Ovary (tissue), 9 donors: Measurements from ENCODE around the gene KIF22. TPM values are rescaled to one million over a fixed set of nuclear protein-coding genes. Genes with fewer than 3 reads are reported as not detected.

Source experiments
- DNase-seq, 5 donors: peaks; one replicate each; pipeline ENCODE4 v3.0.0-alpha.2; 2019 to 2020
- H3K27ac ChIP-seq, 2 donors: fragments of 200-600 bp; one replicate each; pipeline versions ENCODE4 v1.5.1 to v1.8.0; 2019 to 2022
- H3K27me3 ChIP-seq: fragments of 200-600 bp; one replicate; pipeline ENCODE4 v1.8.0; 2022
- H3K36me3 ChIP-seq: fragments of 200-600 bp; sonication (generic); one replicate; pipeline ENCODE4 v1.5.1; 2019
- H3K4me1 ChIP-seq: one replicate; pipeline ENCODE4 v1.8.1; 2013; ENCODE audit warnings: mild to moderate bottlenecking, moderate library complexity; ENCODE audit not compliant: insufficient read depth
- H3K4me3 ChIP-seq: fragments of 200-600 bp; sonication (generic); one replicate; pipeline ENCODE4 v1.5.1; 2017
- H3K9me3 ChIP-seq, 2 donors: fragments of 200-600 bp in 1 of 2; sonication (generic) in 1 of 2; one replicate each; pipeline versions ENCODE4 v1.5.1 to v1.8.1; 2013 to 2019; ENCODE audit warnings: mild to moderate bottlenecking in 1 of 2, moderate library complexity in 1 of 2
- CTCF ChIP-seq, 3 donors: fragments of 450-650 bp in 2 of 3; fragments of 200-600 bp in 1 of 3; IDR thresholded peaks; one replicate each; pipeline versions ENCODE4 v1.5.1 to v1.8.0; 2016 to 2022; ENCODE audit warnings: antibody characterized with exemption in 3 of 3, mild to moderate bottlenecking in 1 of 3
- EP300 ChIP-seq: sonication (generic); formaldehyde crosslinking; IDR thresholded peaks from one replicate; pipeline ENCODE4 v1.6.1; 2017; ENCODE audit warnings: antibody characterized with exemption
- POLR2A ChIP-seq: fragments of 450-650 bp; IDR thresholded peaks from one replicate; pipeline ENCODE4 v1.6.1; 2017; ENCODE audit warnings: antibody characterized with exemption, mild to moderate bottlenecking, moderate library complexity
- WGBS, 3 donors: extraction: QIAGEN DNeasy Blood & Tissue Kit in 1 of 3; methylation state at CpG; one replicate each; pipeline versions ENCODE4 v1.1.5 to v1.1.7; 2013 to 2017; 5-methylcytosine and 5-hydroxymethylcytosine counted together
- intact Hi-C, 4 donors: fragments of 100-400 bp; cut with DNase I; formaldehyde crosslinking; loops; one replicate each; pipeline versions ENCODE4 v1.11.0 to v1.15.1; 2022 to 2023
- polyA plus RNA-seq, 2 donors: library from polyadenylated mRNA; stranded (reverse); fragments of 200-250 nt in 1 of 2; fragments of 350-450 nt in 1 of 2; fragmentation: Illumina TruSeq in 1 of 2; extraction: RNeasy Lipid Tissue Mini Kit (QIAGEN cat#74804) in 1 of 2; gene quantifications; one replicate each; pipeline ENCODE4 v1.2.3, GENCODE V29; 2013 to 2014
- total RNA-seq, 7 donors: library from RNA; depleted of rRNA in 2 of 7; stranded (reverse); fragments of >200 nt in 2 of 7; fragmentation: NEBNext Ultra II Directional in 3 of 7; extraction: Animal tissue kit (Norgen Biotek cat#: 25700) in 3 of 7; gene quantifications; one replicate each; pipeline versions ENCODE4 v1.1.0 to v1.2.4, GENCODE V29; 2016 to 2023
- donor health status: DM: no; HTN: no; CAD: no; lungs with moderate emphysema.
- donor health status: DM: no; HTN: no; CAD: no.
- donor health status: Bipolar disorder and iron deficiency.
- donor health status: DM: yes; HTN: yes; CAD: no.
- donor health status: DM: no; HTN: no; CAD: no.
- donor health status: DM: yes; HTN: yes; CAD: no.

Gene KIF22
- total and polyA plus RNA-seq, 9 donors: 14.4 to 31.0 (median 20.7) TPM

- H3K9me3 ChIP-seq: no peaks in the 10 kb centered on the region
- peak within 1 kb of the TSS; percentile 66 for H3K4me3 ChIP-seq
- peak within 1 kb of the TSS; percentile 8 to 89 for H3K27ac ChIP-seq
- H3K36me3 ChIP-seq: no peaks in the 10 kb centered on the region
- H3K4me1 ChIP-seq: peaks cover 36% of the 10 kb centered on the region
- WGBS, 3 donors: 1 to 2% (median 1%) methylated on average over 67 to 69 of the region's 69 CpGs
- no peaks in the 10 kb centered on the region for H3K27me3 ChIP-seq
- TF ChIP-seq EP300: no peak
- TF ChIP-seq POLR2A: no peak
- no peak for TF ChIP-seq CTCF (IDR thresholded peaks at IDR 0.05)
- intact Hi-C loops: loop anchor here in 2 of 4 donors (5.0 kb wide), 3 partner anchors 35 to 195 kb away; no protein-coding TSS in a partner anchor
- peak; percentile 86 to 89 (median 87) for DNase-seq
These were observed 21.5 kb downstream of the KIF22 start, which contains the start of gene PRRT2 for GRCh38 chr16:29811896-29812665. Gene PRRT2 (plus strand): TSS chr16:29812193. CDS start chr16:29813055, 862 bp downstream.

DNA sequence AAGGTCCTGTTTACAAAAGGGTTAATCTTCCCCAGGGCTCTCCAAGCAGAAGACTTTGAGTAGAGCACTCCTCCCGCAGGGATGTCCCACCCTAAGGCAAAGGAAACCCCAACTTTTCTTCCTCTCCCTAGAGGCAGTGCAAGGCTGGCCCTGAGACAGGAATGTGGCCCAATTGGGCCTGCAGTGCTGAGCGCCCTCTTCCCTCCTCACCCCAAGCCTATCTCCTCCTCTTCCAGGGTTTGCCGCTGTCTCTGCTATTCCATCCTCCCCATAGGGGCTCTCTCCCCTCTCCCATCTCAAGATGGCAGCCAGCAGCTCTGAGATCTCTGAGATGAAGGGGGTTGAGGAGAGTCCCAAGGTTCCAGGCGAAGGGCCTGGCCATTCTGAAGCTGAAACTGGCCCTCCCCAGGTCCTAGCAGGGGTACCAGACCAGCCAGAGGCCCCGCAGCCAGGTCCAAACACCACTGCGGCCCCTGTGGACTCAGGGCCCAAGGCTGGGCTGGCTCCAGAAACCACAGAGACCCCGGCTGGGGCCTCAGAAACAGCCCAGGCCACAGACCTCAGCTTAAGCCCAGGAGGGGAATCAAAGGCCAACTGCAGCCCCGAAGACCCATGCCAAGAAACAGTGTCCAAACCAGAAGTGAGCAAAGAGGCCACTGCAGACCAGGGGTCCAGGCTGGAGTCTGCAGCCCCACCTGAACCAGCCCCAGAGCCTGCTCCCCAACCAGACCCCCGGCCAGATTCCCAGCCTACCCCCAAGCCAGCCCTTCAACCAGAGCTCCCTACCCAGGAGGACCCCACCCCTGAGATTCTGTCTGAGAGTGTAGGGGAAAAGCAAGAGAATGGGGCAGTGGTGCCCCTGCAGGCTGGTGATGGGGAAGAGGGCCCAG, 22.4 kb downstream of the KIF22 start:
- no peaks in the 10 kb centered on the region for H3K9me3 ChIP-seq
- H3K27ac ChIP-seq: peak overlapping the region; percentile 8 to 89
- intact Hi-C loops: loop anchor here in 2 of 4 donors (5.0 kb wide), 3 partner anchors 34 to 194 kb away; no protein-coding TSS in a partner anchor
- 32 to 45% (median 43%) methylated on average over 9 of the region's 9 CpGs for WGBS, 3 donors
- peak overlapping the region; percentile 66 for H3K4me3 ChIP-seq
- H3K4me1 ChIP-seq: peaks cover 37% of the 10 kb centered on the region
- no peaks in the 10 kb centered on the region for H3K27me3 ChIP-seq
- peak in 4 of 5 donors; percentile 29 to 50 (median 46) for DNase-seq
- H3K36me3 ChIP-seq: no peaks in the 10 kb centered on the region
- TF ChIP-seq POLR2A: no peak
- no peak for TF ChIP-seq EP300
- no peak for TF ChIP-seq CTCF (IDR thresholded peaks at IDR 0.05)

DNA sequence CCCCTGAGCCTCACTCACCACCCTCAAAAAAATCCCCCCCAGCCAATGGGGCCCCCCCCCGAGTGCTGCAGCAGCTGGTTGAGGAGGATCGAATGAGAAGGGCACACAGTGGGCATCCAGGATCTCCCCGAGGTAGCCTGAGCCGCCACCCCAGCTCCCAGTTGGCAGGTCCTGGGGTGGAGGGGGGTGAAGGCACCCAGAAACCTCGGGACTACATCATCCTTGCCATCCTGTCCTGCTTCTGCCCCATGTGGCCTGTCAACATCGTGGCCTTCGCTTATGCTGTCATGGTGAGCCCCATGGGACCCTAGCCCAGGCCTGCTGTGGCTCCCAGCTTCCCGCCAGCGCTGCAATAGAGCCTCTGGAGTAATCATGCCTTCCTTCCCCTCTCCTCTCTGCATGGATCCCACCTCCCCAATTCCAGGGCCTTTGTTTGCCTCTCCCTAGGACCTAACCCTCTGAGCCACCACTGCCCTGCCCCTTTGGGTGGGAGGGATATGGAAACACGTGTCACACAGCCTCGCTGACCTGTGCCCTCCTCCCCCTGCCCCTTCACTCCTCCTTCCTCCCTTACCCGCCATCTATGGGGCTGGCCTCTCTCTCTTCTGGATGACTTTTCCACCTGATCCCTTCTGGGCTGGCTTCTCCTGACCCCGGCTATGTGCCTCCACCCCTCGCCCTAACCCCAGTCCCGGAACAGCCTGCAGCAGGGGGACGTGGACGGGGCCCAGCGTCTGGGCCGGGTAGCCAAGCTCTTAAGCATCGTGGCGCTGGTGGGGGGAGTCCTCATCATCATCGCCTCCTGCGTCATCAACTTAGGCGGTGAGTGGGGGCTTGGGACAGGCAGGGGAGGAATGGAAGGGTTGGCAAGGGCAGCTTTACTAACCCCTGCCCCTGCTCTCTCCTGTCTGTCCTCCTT, 23.4 kb downstream of the KIF22 start:
- H3K4me3 ChIP-seq: no peak overlapping the region
- H3K36me3 ChIP-seq: no peaks in the 10 kb centered on the region
- peaks cover 32% of the 10 kb centered on the region for H3K4me1 ChIP-seq
- peak in 4 of 5 donors; percentile 37 to 52 (median 47) for DNase-seq
- no peaks in the 10 kb centered on the region for H3K27me3 ChIP-seq
- WGBS, 3 donors: 57 to 68% (median 64%) methylated on average over 22 to 24 of the region's 24 CpGs
- intact Hi-C loops: loop anchor here in 3 of 4 donors (2.0 to 5.0 kb wide), 4 partner anchors 23 to 193 kb away; partner anchors contain the start of gene KIF22 (in 1 of the 3)
- H3K27ac ChIP-seq: peak overlapping the region; percentile 2 to 89
- H3K9me3 ChIP-seq: no peaks in the 10 kb centered on the region
- TF ChIP-seq EP300 (no peak), POLR2A (no peak), CTCF (IDR thresholded peaks at IDR 0.05) (no peak)
